ENCODE measurements around the gene AKAP8. TPM values are rescaled to one million over a fixed set of nuclear protein-coding genes. Genes with fewer than 3 reads are reported as not detected.

Gene AKAP8
- total and polyA plus RNA-seq, 9 of the 15 experiments (the other 6 are each of a cell fraction or from before 2014, with no cell fraction given) = 3.4 to 56.5 (median 15.0) TPM

DNA sequence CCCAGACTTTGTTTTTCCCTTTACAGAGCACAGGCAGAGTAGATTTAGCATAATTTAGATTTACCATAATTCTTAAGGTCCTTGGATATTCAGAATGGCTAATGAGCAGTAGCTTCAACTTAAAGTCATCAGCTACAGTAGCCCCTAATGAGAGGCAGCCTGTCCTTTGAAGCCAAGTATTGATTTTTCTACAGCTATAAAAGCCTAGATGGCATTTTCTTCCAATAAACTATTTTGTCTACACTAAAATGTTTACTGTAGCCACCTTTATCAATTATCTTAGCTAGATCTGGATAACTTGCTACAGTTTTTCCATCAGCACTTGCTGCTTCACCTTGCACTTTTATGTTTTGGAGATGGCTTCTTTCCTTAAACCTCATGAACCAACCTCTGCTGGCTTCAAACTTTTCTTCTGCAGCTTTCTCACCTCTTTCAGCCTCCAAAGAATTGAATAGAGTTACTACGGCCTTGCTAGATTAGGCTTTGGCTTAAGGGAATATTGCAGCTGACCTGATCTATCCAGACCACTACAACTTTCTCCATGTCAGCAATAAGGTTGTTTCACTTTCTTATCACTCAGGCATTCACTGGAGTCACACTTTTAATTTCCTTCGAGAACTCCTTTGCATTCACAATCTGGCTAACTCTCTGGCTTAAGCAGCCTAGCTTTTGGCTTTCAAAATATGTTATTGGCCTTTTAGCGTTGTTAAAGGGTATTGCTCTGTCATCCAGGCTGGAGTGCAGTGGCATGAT, 73.8 kb downstream of the AKAP8 start:
- no peak for ATAC-seq
- intact Hi-C loops (cut with micrococcal nuclease) = no loop called here
- H3K9me3 ChIP-seq (replicated peaks; ENCODE audit: control insufficient read depth, insufficient read depth, low read depth, low read length) = no peaks in the 10 kb centered on the region; the same call in 1 of the 2 replicates
- ChIA-PET POLR2A (interaction anchor here (0.6 to 2.0 kb wide), 8 partner anchors 8 to 118 kb away, joined by 3 to 7 read pairs (median 5); no protein-coding TSS in a partner anchor), CTCF (ENCODE audit: low intra/inter-chr PET ratio) (no interaction called here)
- 85% methylated on average over 3 of the region's 3 CpGs for WGBS (ENCODE audit: insufficient coverage, low coverage, missing lambda C conversion rate)
- no peak overlapping the region for H3K9ac ChIP-seq (ENCODE audit: insufficient read depth in 1 of 2, low read depth in 2 of 2, low read length in 2 of 2)
- no peak overlapping the region for H3K4me3 ChIP-seq
- no peak overlapping the region for H3K4me2 ChIP-seq (ENCODE audit: insufficient read depth, low read length)
- peaks cover 2 to 21% of the 10 kb centered on the region in 2 experiments; a peak in 3 of 5 replicates for H3K4me1 ChIP-seq (replicated peaks in 1 of 2; ENCODE audit: control insufficient read depth in 2 of 2, insufficient read depth in 2 of 2, low read length in 2 of 2)
- TF ChIP-seq, protein P1, sequence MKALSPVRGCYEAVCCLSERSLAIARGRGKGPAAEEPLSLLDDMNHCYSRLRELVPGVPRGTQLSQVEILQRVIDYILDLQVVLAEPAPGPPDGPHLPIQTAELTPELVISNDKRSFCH (CRISPR knock-in tag; IDR thresholded peaks at IDR 0.05) = no peak
- TF ChIP-seq, protein P1 (tag; IDR thresholded peaks at IDR 0.05) = no peak
- TF ChIP-seq RBM14 (IDR thresholded peaks at IDR 0.05; ENCODE audit: borderline replicate concordance, insufficient read depth, low read depth, low read length) (no peak), ZNF316 (IDR thresholded peaks at IDR 0.05) (peak; percentile 58; the same call in 1 of the 2 replicates), MAFG (tag; conservative IDR thresholded peaks at IDR 0.05) (0 out of 2 replicates have a peak, but pooled peaks have one; percentile 10), C11orf30 (IDR thresholded peaks at IDR 0.05; ENCODE audit: low read depth) (peak; percentile 54; the same call in 1 of the 2 replicates)
- H2AFZ ChIP-seq (ENCODE audit: low read depth, low read length) = no peak overlapping the region
- H4K20me1 ChIP-seq (replicated peaks; ENCODE audit: control insufficient read depth, insufficient read depth, low read length) = peaks cover 50% of the 10 kb centered on the region
- H3K36me3 ChIP-seq (ENCODE audit: control insufficient read depth, insufficient read depth, low read length) = peaks cover 13% of the 10 kb centered on the region; the same call in 1 of the 3 replicates
- no peak for DNase-seq (ENCODE audit: extremely low read depth in 1 of 4, low spot score in 3 of 4)
- in situ Hi-C loops (cut with MboI) = no loop called here
- H3K9me1 ChIP-seq (ENCODE audit: control insufficient read depth, insufficient read depth, low read length) = peaks cover 5% of the 10 kb centered on the region
- peaks cover 98% of the 10 kb centered on the region for H3K79me2 ChIP-seq (ENCODE audit: control insufficient read depth, insufficient read depth, low read length)
- FAIRE-seq = no peak
- H3K27ac ChIP-seq (ENCODE audit: extremely low read depth, low read depth, low read length) = no peak overlapping the region
- H3K27me3 ChIP-seq (ENCODE audit: control insufficient read depth in 2 of 2, insufficient read depth in 2 of 2, low read length in 2 of 2) = no peaks in the 10 kb centered on the region
- BruUV-seq (replicated peaks) = TSS peak; percentile 21
